HepG2 (cell line): ENCODE measurements around the gene CREBZF. TPM values are rescaled to one million over a fixed set of nuclear protein-coding genes. Genes with fewer than 3 reads are reported as not detected.
A peak's percentile ranks its signal among the peaks of the same experiment; 100 is the strongest.

Source experiments
- AKAP8 ChIP-seq: sonication (generic); formaldehyde crosslinking; IDR thresholded peaks from 2 replicates; pipeline ENCODE4 v1.5.1; 2020; ENCODE audit warnings: mild to moderate bottlenecking, missing genetic modification reagents
- ATF7 ChIP-seq, 2 experiments: fragments of 450-650 bp in 1 of 2; sonication (generic) in 1 of 2; formaldehyde crosslinking in 1 of 2; IDR thresholded peaks; 2 replicates each; pipeline versions ENCODE4 v1.4.0 to v1.6.1; 2016 to 2020; ENCODE audit warnings: antibody characterized with exemption in 1 of 2, mild to moderate bottlenecking in 1 of 2, missing genetic modification reagents in 1 of 2
- EEA1 ChIP-seq: sonication (generic); formaldehyde crosslinking; IDR thresholded peaks from 2 replicates; pipeline ENCODE4 v1.5.1; 2020; ENCODE audit warnings: mild to moderate bottlenecking, missing genetic modification reagents, borderline replicate concordance
- GZF1 ChIP-seq: sonication (generic); formaldehyde crosslinking; IDR thresholded peaks from 2 replicates; pipeline ENCODE4 v1.5.1; 2020; ENCODE audit warnings: mild to moderate bottlenecking, missing genetic modification reagents
- IKZF5 ChIP-seq: IDR thresholded peaks from 2 replicates; pipeline ENCODE4 v1.6.1; 2018; ENCODE audit warnings: missing genetic modification reagents, mild to moderate bottlenecking, missing compliant biosample characterization
- JARID2 ChIP-seq: sonication (generic); formaldehyde crosslinking; IDR thresholded peaks from 2 replicates; pipeline ENCODE4 v1.8.1; 2023; ENCODE audit warnings: missing genetic modification reagents, inconsistent platforms; ENCODE audit not compliant: insufficient replicate concordance
- KDM3A ChIP-seq: IDR thresholded peaks from 2 replicates; pipeline ENCODE4 v1.6.1; 2018; ENCODE audit warnings: low read depth, missing compliant biosample characterization
- MIXL1 ChIP-seq: IDR thresholded peaks from 2 replicates; pipeline ENCODE4 v1.6.1; 2016
- RORA ChIP-seq: sonication (generic); formaldehyde crosslinking; IDR thresholded peaks from 2 replicates; pipeline ENCODE4 v1.5.0; 2020; ENCODE audit warnings: mild to moderate bottlenecking, missing genetic modification reagents, moderate library complexity
- SATB2 ChIP-seq: sonication (generic); formaldehyde crosslinking; IDR thresholded peaks from 2 replicates; pipeline ENCODE4 v1.5.0; 2020; ENCODE audit warnings: missing genetic modification reagents
- SIX4 ChIP-seq: sonication (generic); formaldehyde crosslinking; IDR thresholded peaks from 2 replicates; pipeline ENCODE4 v1.4.0; 2020; ENCODE audit warnings: missing genetic modification reagents
- SKI ChIP-seq: fragments of 450-650 bp; IDR thresholded peaks from one replicate; pipeline ENCODE4 v1.6.1; 2018; ENCODE audit warnings: mild to moderate bottlenecking; ENCODE audit not compliant: partially characterized antibody
- SOX5 ChIP-seq: IDR thresholded peaks from 2 replicates; pipeline ENCODE4 v1.6.1; 2016; ENCODE audit warnings: borderline replicate concordance
- STAT5B ChIP-seq: sonication (generic); formaldehyde crosslinking; IDR thresholded peaks from 2 replicates; pipeline ENCODE4 v1.4.0; 2020; ENCODE audit warnings: missing genetic modification reagents
- TFDP1 ChIP-seq: IDR thresholded peaks from 2 replicates; pipeline ENCODE4 v1.6.1; 2016; ENCODE audit warnings: missing compliant biosample characterization, missing genetic modification reagents, borderline replicate concordance
- ZC3H4 ChIP-seq: sonication (generic); formaldehyde crosslinking; IDR thresholded peaks from 2 replicates; pipeline ENCODE4 v1.4.0; 2020; ENCODE audit warnings: missing genetic modification reagents, borderline replicate concordance
- ZHX1 ChIP-seq: sonication (generic); formaldehyde crosslinking; IDR thresholded peaks from 2 replicates; pipeline ENCODE4 v1.8.1; 2022; ENCODE audit warnings: low read depth, mild to moderate bottlenecking, missing genetic modification reagents
- ZNF446 ChIP-seq: sonication (generic); formaldehyde crosslinking; IDR thresholded peaks from 2 replicates; pipeline ENCODE4 v1.5.0; 2020; ENCODE audit warnings: mild to moderate bottlenecking, missing genetic modification reagents
- ZNF552 ChIP-seq: sonication (generic); formaldehyde crosslinking; IDR thresholded peaks from 2 replicates; pipeline ENCODE4 v1.9.0; 2022; ENCODE audit warnings: missing genetic modification reagents, mild to moderate bottlenecking, borderline replicate concordance
- ZNF558 ChIP-seq: sonication (generic); formaldehyde crosslinking; IDR thresholded peaks from 2 replicates; pipeline ENCODE4 v1.9.0; 2022; ENCODE audit warnings: mild to moderate bottlenecking, missing genetic modification reagents, borderline replicate concordance
- ZNF740 ChIP-seq: sonication (generic); formaldehyde crosslinking; IDR thresholded peaks from 2 replicates; pipeline ENCODE4 v1.4.0; 2020; ENCODE audit warnings: missing genetic modification reagents
- ZNF747 ChIP-seq: sonication (generic); formaldehyde crosslinking; IDR thresholded peaks from 2 replicates; pipeline ENCODE4 v1.8.1; 2023; ENCODE audit warnings: missing genetic modification reagents, mild to moderate bottlenecking, borderline replicate concordance
- ZNF780A ChIP-seq: sonication (generic); formaldehyde crosslinking; IDR thresholded peaks from 2 replicates; pipeline ENCODE4 v1.8.0; 2022; ENCODE audit warnings: mild to moderate bottlenecking, missing genetic modification reagents, moderate library complexity
- polyA plus RNA-seq, 8 experiments: library from polyadenylated mRNA; depleted of rRNA in 3 of 8; stranded (reverse) in 7 of 8; unstranded in 1 of 8; fragments of >200 nt; fragmentation: Illumina TruSeq in 4 of 8; extraction: Trizol in 4 of 8; gene quantifications; 2 replicates each; pipeline versions ENCODE4 v1.2.1 to v1.2.3, GENCODE V29; 2011 to 2016; ENCODE audit warnings: low read depth in 4 of 8, missing spikeins in 1 of 8, mixed read lengths in 1 of 8; ENCODE audit not compliant: insufficient read depth in 1 of 8
- total RNA-seq, 5 experiments: library from RNA; depleted of rRNA; stranded (reverse); fragments of >200 nt; fragmentation: Illumina TruSeq; extraction: Trizol; gene quantifications; 2 replicates each; pipeline ENCODE4 v1.2.3, GENCODE V29; 2016; ENCODE audit warnings: low read depth in 1 of 5

CREBZF gene
- total and polyA plus RNA-seq, 2 of the 13 experiments (the other 11 are each of a cell fraction or from before 2014, with no cell fraction given): 30.6 to 43.1 TPM

- TF ChIP-seq EEA1 (CRISPR knock-in tag) (0 out of 2 replicates have a peak, but pooled peaks have one; percentile 55), KDM3A (CRISPR knock-in tag) (peak; percentile 18; the same call in 1 of the 2 replicates), SIX4 (CRISPR knock-in tag) (no peak), SKI (peak; percentile 72), GZF1 (peak; percentile 20; the same call in 1 of the 2 replicates), ZNF558 (CRISPR knock-in tag) (no peak; the same call in 1 of the 2 replicates), ZNF552 (peak; percentile 85; the same call in 1 of the 2 replicates), ZNF740 (CRISPR knock-in tag) (no peak), ZC3H4 (CRISPR knock-in tag) (0 out of 2 replicates have a peak, but pooled peaks have one; percentile 42), SOX5 (peak; percentile 8; the same call in 1 of the 2 replicates), MIXL1 (no peak), AKAP8 (CRISPR knock-in tag) (no peak), JARID2 (CRISPR knock-in tag) (no peak), ATF7 (IDR thresholded peaks at IDR 0.05) (peak; percentile 81), ATF7 (CRISPR knock-in tag; IDR thresholded peaks at IDR 0.05) (0 out of 2 replicates have a peak, but pooled peaks have one; percentile 58), STAT5B (0 out of 2 replicates have a peak, but pooled peaks have one; percentile 22), RORA (no peak), ZNF747 (CRISPR knock-in tag) (no peak), IKZF5 (CRISPR knock-in tag) (peak; percentile 74), ZNF780A (CRISPR knock-in tag) (no peak), ZHX1 (CRISPR knock-in tag) (0 out of 2 replicates have a peak, but pooled peaks have one; percentile 32), TFDP1 (peak; percentile 96), SATB2 (CRISPR knock-in tag) (0 out of 2 replicates have a peak, but pooled peaks have one; percentile 28), ZNF446 (CRISPR knock-in tag) (peak; percentile 26; the same call in 1 of the 2 replicates)
Measured at GRCh38 chr11:85664615-85665481, at the start of gene CREBZF (continued).
